Activated B cell treated with CpG ODN at 0.5 μM for 24 hours (primary cell): ENCODE results near the gene SLC25A38. TPM values are rescaled to one million over a fixed set of nuclear protein-coding genes. Genes with fewer than 3 reads are reported as not detected.
A peak's percentile ranks its signal among the peaks of the same experiment; 100 is the strongest.

Experiments
- ATAC-seq: fragments of 200-7000 bp; cut with Tn5 transposase; one replicate; pipeline ENCODE4 v1.10.0; 2021; ENCODE audit warnings: low read depth, mild to moderate bottlenecking, moderate library complexity
- CTCF ChIA-PET: fragments of 350-600 bp; sonication (Branson Sonifier 250); formaldehyde crosslinking; loops from one replicate; lab custom pipeline; 2021; ENCODE audit warnings: antibody characterized with exemption; lab: Charles Lee
- POLR2A ChIA-PET: fragments of 350-600 bp; sonication (Branson Sonifier 250); formaldehyde crosslinking; loops from one replicate; lab custom pipeline; 2021; ENCODE audit warnings: antibody characterized with exemption; lab: Charles Lee
- DNase-seq: peaks from one replicate; pipeline ENCODE4 v3.0.0; 2022
- H3K27ac Mint-ChIP-seq: one replicate; pipeline ENCODE4 v1.8.0; 2020; ENCODE audit warnings: mixed read lengths
- H3K27me3 Mint-ChIP-seq: one replicate; pipeline ENCODE4 v1.8.0; 2021; ENCODE audit warnings: mixed read lengths
- H3K36me3 Mint-ChIP-seq: one replicate; pipeline ENCODE4 v1.8.0; 2021; ENCODE audit warnings: low read depth, mixed read lengths
- H3K4me1 Mint-ChIP-seq: one replicate; pipeline ENCODE4 v1.8.0; 2021; ENCODE audit warnings: mixed read lengths
- H3K4me3 Mint-ChIP-seq: one replicate; pipeline ENCODE4 v1.8.0; 2020; ENCODE audit warnings: mild to moderate bottlenecking, mixed read lengths
- H3K9me3 Mint-ChIP-seq: one replicate; pipeline ENCODE4 v1.8.0; 2020; ENCODE audit warnings: mixed read lengths
- CTCF ChIP-seq: fragments of 200-600 bp; IDR thresholded peaks from one replicate; pipeline ENCODE4 v1.8.0; 2022; ENCODE audit warnings: antibody characterized with exemption, mild to moderate bottlenecking
- intact Hi-C: fragments of 100-400 bp; cut with micrococcal nuclease; formaldehyde crosslinking; loops from one replicate; pipeline ENCODE4 v1.15.1; 2024
- total RNA-seq: library from RNA; stranded (reverse); gene quantifications from 2 replicates; pipeline ENCODE4 v1.2.3, GENCODE V29; 2022

The SLC25A38 gene
- total RNA-seq, 1 donor from 2014 or later: 52.9 TPM

GRCh38 chr3:39406368-39407258, 23.4 kb downstream of the SLC25A38 start, which contains the start of gene RPSA:
Gene RPSA, plus strand, starts transcription at chr3:39406720. Its CDS starts 934 bp downstream, at chr3:39407654.
- TF ChIP-seq CTCF: no peak
- intact Hi-C loops: loop anchor here (1.0 to 2.0 kb wide), 7 partner anchors 17 to 1270 kb away; partner anchors contain the start of genes ACAA1, EIF1B, GORASP1 and SCN11A
- DNase-seq (peak; percentile 80), ATAC-seq (peak; percentile 90)
- Mint-ChIP-seq H3K27me3 (no peaks in the 10 kb centered on the region), H3K9me3 (no peaks in the 10 kb centered on the region), H3K4me1 (peaks cover 48% of the 10 kb centered on the region), H3K27ac (peak within 1 kb of the TSS; percentile 96), H3K4me3 (peak within 1 kb of the TSS; percentile 94), H3K36me3 (peaks cover 59% of the 10 kb centered on the region)
- CTCF ChIA-PET: interaction anchor here (0.6 to 3.7 kb wide), 6 partner anchors 15 to 217 kb away, joined by 3 to 16 read pairs (median 4); no protein-coding TSS in a partner anchor
- POLR2A ChIA-PET: interaction anchor here (0.6 to 5.9 kb wide), 11 partner anchors 9 to 1269 kb away, joined by 3 to 101 read pairs (median 5); partner anchors contain the start of genes ACAA1, GORASP1, SLC25A38 and TTC21A

DNA sequence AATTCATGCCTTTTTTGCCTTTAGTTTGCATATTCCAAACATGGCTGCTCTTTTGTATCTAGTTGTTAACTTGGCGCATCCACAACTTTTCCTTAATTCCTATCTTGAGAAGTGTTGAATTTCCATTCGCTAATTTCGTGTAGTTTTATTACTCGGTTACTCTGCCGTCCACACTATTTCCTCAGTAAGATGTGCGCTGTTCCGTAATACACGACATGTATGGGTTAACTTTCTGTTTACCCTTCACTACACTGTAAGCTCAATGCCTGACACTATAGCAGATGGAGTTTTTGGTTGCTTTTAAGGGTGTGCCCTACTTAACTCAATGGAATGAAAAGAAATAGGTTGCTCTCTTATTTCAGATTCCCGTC, 24.1 kb downstream of the SLC25A38 start:
- peak overlapping the region; percentile 94 for H3K4me3 Mint-ChIP-seq
- no peak for ATAC-seq
- intact Hi-C loops: loop anchor here (2.0 kb wide), 2 partner anchors 300 to 1270 kb away; partner anchors contain the start of genes ACAA1, GORASP1 and TTC21A
- no peaks in the 10 kb centered on the region for H3K9me3 Mint-ChIP-seq
- ChIA-PET POLR2A (interaction anchor here (0.6 to 5.9 kb wide), 11 partner anchors 8 to 1270 kb away, joined by 3 to 101 read pairs (median 5); partner anchors contain the start of genes ACAA1, GORASP1, SLC25A38 and TTC21A), CTCF (interaction anchor here (1.2 to 3.7 kb wide), 5 partner anchors 16 to 218 kb away, joined by 3 to 16 read pairs (median 4); no protein-coding TSS in a partner anchor)
- H3K4me1 Mint-ChIP-seq: peaks cover 48% of the 10 kb centered on the region
- no peak for DNase-seq
- no peaks in the 10 kb centered on the region for H3K27me3 Mint-ChIP-seq
- no peak for TF ChIP-seq CTCF
- peaks cover 59% of the 10 kb centered on the region for H3K36me3 Mint-ChIP-seq
- peak overlapping the region; percentile 96 for H3K27ac Mint-ChIP-seq

DNA sequence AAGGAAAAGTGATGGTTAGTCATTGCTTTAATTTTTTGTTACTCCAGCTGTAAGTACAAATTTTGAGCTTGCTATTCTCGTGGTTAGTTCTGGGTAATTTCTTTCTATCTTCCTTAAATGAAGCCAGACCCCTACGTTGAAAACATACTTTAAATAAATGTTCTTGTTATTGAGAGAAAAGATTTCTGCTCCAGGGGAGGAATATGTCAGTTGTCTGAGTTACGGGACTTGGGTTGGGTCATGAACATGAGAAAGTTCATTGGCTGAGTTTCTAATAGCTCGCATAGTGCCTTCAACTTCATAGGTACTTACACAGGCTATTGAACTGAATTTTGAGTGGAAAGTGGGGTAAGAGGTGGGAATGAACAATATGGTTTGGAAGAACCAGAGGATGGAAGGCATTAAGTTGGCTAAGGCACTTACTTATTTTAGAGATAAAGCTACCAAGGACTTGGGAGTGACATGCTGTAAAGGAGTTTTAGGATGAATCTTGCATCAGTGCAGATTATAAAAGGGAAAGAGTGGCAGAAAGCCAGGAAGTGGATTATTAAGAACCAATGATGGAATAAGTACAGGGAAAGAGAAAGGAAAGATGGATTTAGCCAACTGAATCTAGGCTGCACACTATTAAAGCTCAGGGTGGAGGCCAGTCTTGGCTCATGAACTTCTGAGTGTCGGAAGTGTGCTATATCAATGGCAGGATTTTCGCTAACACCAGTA, 24.8 kb downstream of the SLC25A38 start:
- Mint-ChIP-seq H3K9me3 (no peaks in the 10 kb centered on the region), H3K4me1 (peaks cover 48% of the 10 kb centered on the region), H3K4me3 (peak overlapping the region; percentile 94), H3K36me3 (peaks cover 66% of the 10 kb centered on the region), H3K27me3 (no peaks in the 10 kb centered on the region), H3K27ac (peak overlapping the region; percentile 96)
- intact Hi-C loops: loop anchor here (2.0 kb wide), 2 partner anchors 301 to 1271 kb away; partner anchors contain the start of genes ACAA1, GORASP1 and TTC21A
- ATAC-seq (no peak), DNase-seq (no peak)
- no peak for TF ChIP-seq CTCF
- ChIA-PET POLR2A (interaction anchor here (1.0 to 5.9 kb wide), 5 partner anchors 7 to 886 kb away, joined by 3 to 101 read pairs (median 14); partner anchors contain the start of gene SLC25A38), CTCF (interaction anchor here (1.3 to 3.7 kb wide), 4 partner anchors 16 to 218 kb away, joined by 3 to 16 read pairs (median 7); no protein-coding TSS in a partner anchor)

- Mint-ChIP-seq H3K9me3 (no peaks in the 10 kb centered on the region), H3K27ac (no peak overlapping the region), H3K36me3 (peaks cover 73% of the 10 kb centered on the region), H3K4me3 (peak overlapping the region; percentile 94), H3K27me3 (no peaks in the 10 kb centered on the region), H3K4me1 (peaks cover 48% of the 10 kb centered on the region)
- DNase-seq: no peak
- ATAC-seq: no peak
- intact Hi-C loops: no loop called here
- no peak for TF ChIP-seq CTCF
- ChIA-PET POLR2A (interaction anchor here (0.7 to 5.9 kb wide), 4 partner anchors 12 to 1048 kb away, joined by 3 to 101 read pairs (median 10); partner anchors contain the start of gene SLC25A38), CTCF (interaction anchor here (2.8 to 3.7 kb wide), 2 partner anchors 23 to 120 kb away, joined by 10 to 16 read pairs; no protein-coding TSS in a partner anchor)
These were observed 25.6 kb downstream of the SLC25A38 start for GRCh38 chr3:39408493-39409372.
